Measurements from ENCODE around the gene TOX3. TPM values are rescaled to one million over a fixed set of nuclear protein-coding genes. Genes with fewer than 3 reads are reported as not detected.

TOX3 gene
- total RNA-seq, 2 donors from 2014 or later = 4.8 to 8.5 TPM

DNA sequence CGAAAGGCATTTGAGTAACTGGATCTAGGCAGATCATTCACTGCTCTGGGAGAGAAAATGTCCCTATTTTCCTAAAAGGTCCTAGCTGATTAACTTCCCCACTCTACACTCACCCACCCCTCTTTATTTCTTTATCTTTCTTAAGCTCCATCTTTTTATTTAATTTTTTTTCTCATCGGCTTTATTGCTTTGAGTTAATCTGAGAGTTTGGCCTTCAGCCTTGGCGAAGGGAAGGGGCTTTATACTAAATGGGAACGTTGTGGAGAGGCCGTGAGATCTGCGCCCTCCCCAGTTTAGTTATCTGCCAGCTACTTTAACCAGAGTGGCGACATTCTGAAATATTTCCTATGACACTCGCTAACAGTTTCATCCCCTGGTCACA lies 882 bp upstream of the TOX3 start:
- Histone ChIP-seq H3K36me3 (ENCODE audit: control insufficient read depth, insufficient read depth, low read length) (no peaks in the 10 kb centered on the region), H3K4me3 (ENCODE audit: low read length) (peak overlapping the region; percentile 70), H3K9me3 (ENCODE audit: control insufficient read depth, low read length) (no peaks in the 10 kb centered on the region), H3K9ac (ENCODE audit: extremely low read depth, low read length, poor library complexity, severe bottlenecking) (no peak overlapping the region), H3K4me1 (ENCODE audit: control insufficient read depth, insufficient read depth, low read length) (peaks cover 12% of the 10 kb centered on the region), H3K27me3 (ENCODE audit: control insufficient read depth, insufficient read depth, low read length, poor library complexity, severe bottlenecking) (peaks cover 32% of the 10 kb centered on the region), H3K27ac (ENCODE audit: low read depth, low read length) (peak overlapping the region; percentile 76)
- Mint-ChIP-seq H3K27me3 (ENCODE audit: insufficient read depth) (peaks cover 76% of the 10 kb centered on the region), H3K27ac (no peak overlapping the region), H3K4me1 (peaks cover 29% of the 10 kb centered on the region), H3K4me3 (peak overlapping the region; percentile 74), H3K9me3 (no peaks in the 10 kb centered on the region), H3K36me3 (ENCODE audit: low read depth) (no peaks in the 10 kb centered on the region)
- no peak for TF ChIP-seq CTCF (conservative IDR thresholded peaks at IDR 0.05)
- WGBS, 2 experiments (ENCODE audit: insufficient coverage in 1 of 2, insufficient read length in 1 of 2) = 55 to 76% methylated on average over 3 to 8 of the region's 8 CpGs
- no peak for DNase-seq

- DNase-seq = peak; percentile 73
- no peak for TF ChIP-seq CTCF (conservative IDR thresholded peaks at IDR 0.05)
- Mint-ChIP-seq H3K4me1 (peaks cover 25% of the 10 kb centered on the region), H3K4me3 (peak overlapping the region; percentile 74), H3K27me3 (ENCODE audit: insufficient read depth) (peaks cover 64% of the 10 kb centered on the region), H3K9me3 (no peaks in the 10 kb centered on the region), H3K36me3 (ENCODE audit: low read depth) (no peaks in the 10 kb centered on the region), H3K27ac (no peak overlapping the region)
- Histone ChIP-seq H3K9ac (ENCODE audit: extremely low read depth, low read length, poor library complexity, severe bottlenecking) (no peak overlapping the region), H3K4me1 (ENCODE audit: control insufficient read depth, insufficient read depth, low read length) (peaks cover 12% of the 10 kb centered on the region), H3K36me3 (ENCODE audit: control insufficient read depth, insufficient read depth, low read length) (no peaks in the 10 kb centered on the region), H3K9me3 (ENCODE audit: control insufficient read depth, low read length) (no peaks in the 10 kb centered on the region), H3K27me3 (ENCODE audit: control insufficient read depth, insufficient read depth, low read length, poor library complexity, severe bottlenecking) (peaks cover 32% of the 10 kb centered on the region), H3K4me3 (ENCODE audit: low read length) (peak overlapping the region; percentile 90), H3K27ac (ENCODE audit: low read depth, low read length) (peak overlapping the region; percentile 82)
- 0% methylated on average over 78 of the region's 79 CpGs; no CpG with 5 or more reads in 1 of the 2 experiments for WGBS, 2 experiments (ENCODE audit: insufficient coverage in 1 of 2, insufficient read length in 1 of 2)
Observed at GRCh38 chr16:52546291-52547003, 496 bp downstream of the TOX3 start.

DNA sequence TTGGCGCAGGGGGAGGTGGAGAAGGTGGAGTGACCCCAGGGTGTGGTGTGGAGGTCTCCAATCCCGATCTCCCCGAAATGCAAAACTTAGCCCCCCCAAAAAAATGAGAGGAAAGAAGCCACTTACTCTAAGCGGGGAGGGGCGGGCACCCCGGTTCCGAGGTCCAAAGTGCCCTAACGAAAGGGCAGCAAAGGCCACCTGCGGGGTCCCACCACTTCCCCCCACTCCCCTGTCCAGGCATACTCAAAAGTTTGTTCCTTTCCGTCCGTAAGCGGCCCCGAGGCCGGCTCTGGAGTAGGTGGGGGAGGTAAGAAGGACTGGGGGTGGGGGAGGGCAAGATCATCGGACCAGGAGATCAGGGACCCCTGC lies 1.1 kb downstream of the TOX3 start:
- no peaks in the 10 kb centered on the region for H3K36me3 ChIP-seq (ENCODE audit: control insufficient read depth, insufficient read depth, low read length)
- no peak overlapping the region for H3K9ac ChIP-seq (ENCODE audit: extremely low read depth, low read length, poor library complexity, severe bottlenecking)
- H3K27me3 Mint-ChIP-seq (ENCODE audit: insufficient read depth) = peaks cover 58% of the 10 kb centered on the region
- H3K4me3 Mint-ChIP-seq = peak overlapping the region; percentile 74
- peaks cover 25% of the 10 kb centered on the region for H3K4me1 Mint-ChIP-seq
- no peak overlapping the region for H3K27ac Mint-ChIP-seq
- peak; percentile 64 for DNase-seq
- 0% methylated on average over 1 to 15 of the region's 15 CpGs for WGBS, 2 experiments (ENCODE audit: insufficient coverage in 1 of 2, insufficient read length in 1 of 2)
- TF ChIP-seq CTCF (conservative IDR thresholded peaks at IDR 0.05) = no peak
- H3K27ac ChIP-seq (ENCODE audit: low read depth, low read length) = no peak overlapping the region
- peaks cover 32% of the 10 kb centered on the region for H3K27me3 ChIP-seq (ENCODE audit: control insufficient read depth, insufficient read depth, low read length, poor library complexity, severe bottlenecking)
- H3K4me1 ChIP-seq (ENCODE audit: control insufficient read depth, insufficient read depth, low read length) = peaks cover 12% of the 10 kb centered on the region
- no peaks in the 10 kb centered on the region for H3K9me3 ChIP-seq (ENCODE audit: control insufficient read depth, low read length)
- H3K4me3 ChIP-seq (ENCODE audit: low read length) = peak overlapping the region; percentile 90
- H3K36me3 Mint-ChIP-seq (ENCODE audit: low read depth) = no peaks in the 10 kb centered on the region
- no peaks in the 10 kb centered on the region for H3K9me3 Mint-ChIP-seq

All from endodermal cell (in vitro differentiated cells).